HG03135 (cell line): Measurements from ENCODE around the gene ADORA2B.
"Not testable (repeated sequence)": the region's sequence is repeated elsewhere in the genome, so short reads cannot be mapped to it uniquely, and the experiment has no call there.

Experiments used
- ATAC-seq: cut with Tn5 transposase; IDR thresholded peaks from one replicate; pipeline ENCODE4 v1.9.1; 2021; ENCODE audit warnings: mild to moderate bottlenecking, moderate library complexity; ENCODE audit not compliant: unreplicated experiment

ADORA2B gene

GRCh38 chr17:15979013-15979412 lies 34.1 kb downstream of the ADORA2B start:
- not testable (repeated sequence) for ATAC-seq

DNA sequence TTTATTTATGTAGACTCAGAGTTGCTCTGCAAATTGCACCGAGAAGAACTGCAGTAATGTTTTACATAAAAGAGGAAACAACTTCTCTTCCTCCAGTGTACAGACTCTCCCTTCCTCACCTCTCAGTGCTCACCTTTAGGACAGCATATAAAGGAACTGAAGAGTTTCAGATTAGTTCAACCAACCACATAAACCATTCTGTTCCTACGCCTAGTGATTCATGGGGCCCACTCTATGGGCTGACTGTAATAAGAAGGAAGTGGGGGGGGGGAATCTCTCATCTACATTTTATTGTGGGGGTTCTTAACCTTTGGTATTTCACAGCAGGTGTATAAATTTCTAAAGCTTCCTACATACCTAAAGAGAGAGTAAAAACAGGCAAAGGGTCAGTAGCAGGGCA lies 36.3 kb downstream of the ADORA2B start:
- peak; percentile 92 for ATAC-seq

DNA sequence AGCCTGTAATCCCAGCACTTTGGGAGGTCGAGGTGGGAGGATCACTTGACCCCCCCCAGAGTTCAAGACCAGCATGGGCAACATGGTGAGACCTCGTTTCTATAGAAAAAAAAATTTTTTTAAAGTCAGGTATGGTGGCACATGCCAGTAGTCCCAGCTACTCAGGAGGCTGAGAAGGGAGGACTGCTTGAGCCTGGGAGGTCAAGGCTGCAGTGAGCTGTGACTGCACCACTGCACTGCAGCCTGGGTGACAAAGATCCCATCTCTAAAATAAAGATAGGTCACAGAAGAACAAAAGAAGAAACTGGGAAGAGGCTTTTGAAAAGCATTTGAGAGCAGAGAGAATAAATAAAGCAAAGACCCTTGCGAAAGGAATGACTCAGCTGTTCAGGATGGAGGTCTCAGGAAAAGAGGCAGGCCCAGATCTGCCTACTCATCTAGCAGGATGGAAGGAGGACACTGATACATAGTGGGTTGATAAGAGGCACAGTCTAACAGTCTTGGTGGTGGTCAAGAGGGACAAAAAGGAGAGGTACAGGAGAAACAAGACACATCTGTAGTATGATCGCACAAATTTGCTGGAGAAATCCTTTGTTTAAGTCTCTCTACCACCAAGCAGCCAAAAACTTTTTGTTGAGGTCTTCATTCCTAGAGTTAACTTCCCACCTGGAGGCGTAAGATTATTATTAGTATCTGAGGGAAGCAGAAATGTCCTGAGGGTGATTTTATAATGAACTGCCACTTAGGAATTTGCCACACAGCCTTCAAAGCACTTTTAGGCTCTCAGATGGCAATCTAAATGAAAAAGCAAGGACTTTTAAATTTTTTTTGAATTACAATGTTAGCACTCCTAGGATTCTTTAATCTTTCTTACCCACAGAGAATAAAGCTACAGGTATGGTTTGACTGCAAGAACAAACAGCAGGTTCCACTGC lies 37.0 kb downstream of the ADORA2B start:
- no peak for ATAC-seq

DNA sequence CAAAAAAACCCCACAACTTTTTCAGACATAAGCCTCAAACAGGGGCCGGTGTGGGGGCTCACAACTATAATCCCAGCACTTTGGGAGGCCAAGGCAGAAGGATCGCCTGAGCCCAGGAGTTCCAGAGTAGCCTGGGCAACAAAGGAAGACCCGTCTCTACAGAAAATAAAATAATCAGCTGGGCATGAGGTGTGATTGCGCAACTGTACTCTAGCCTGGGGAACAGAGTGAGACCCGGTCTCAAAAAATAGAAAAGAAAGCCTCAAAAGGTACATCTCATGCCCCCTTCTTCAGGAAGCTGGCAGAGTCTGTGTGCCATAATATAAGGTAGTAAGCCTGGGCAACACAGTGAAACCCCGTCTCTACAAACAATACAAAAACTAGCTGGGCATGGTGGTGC lies 51.4 kb downstream of the ADORA2B start:
- ATAC-seq: no peak

DNA sequence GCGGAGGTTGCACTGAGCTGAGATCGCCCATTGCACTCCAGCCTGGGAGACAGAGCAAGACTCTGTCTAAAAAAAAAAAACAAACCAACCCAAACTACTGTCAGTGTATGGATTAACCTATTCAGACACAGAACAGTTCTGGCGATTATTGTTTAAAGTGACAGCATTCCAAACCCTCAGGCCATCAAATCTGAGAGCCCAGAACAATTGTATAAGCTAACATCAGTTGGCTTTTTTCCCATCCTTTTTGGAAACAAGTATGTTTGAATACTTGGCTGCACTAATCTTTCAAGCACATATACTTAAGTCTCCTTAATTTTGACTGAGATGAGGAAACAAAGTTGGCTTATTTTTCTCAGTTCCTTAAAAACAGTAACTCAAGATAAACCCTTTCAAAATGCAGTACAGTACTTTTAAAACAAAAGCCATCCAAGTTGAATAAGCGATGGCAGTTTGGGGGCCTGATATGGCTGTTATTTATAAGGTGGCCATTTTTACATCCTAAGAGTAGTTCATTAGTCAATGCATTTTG lies 53.2 kb downstream of the ADORA2B start:
- ATAC-seq: no peak

DNA sequence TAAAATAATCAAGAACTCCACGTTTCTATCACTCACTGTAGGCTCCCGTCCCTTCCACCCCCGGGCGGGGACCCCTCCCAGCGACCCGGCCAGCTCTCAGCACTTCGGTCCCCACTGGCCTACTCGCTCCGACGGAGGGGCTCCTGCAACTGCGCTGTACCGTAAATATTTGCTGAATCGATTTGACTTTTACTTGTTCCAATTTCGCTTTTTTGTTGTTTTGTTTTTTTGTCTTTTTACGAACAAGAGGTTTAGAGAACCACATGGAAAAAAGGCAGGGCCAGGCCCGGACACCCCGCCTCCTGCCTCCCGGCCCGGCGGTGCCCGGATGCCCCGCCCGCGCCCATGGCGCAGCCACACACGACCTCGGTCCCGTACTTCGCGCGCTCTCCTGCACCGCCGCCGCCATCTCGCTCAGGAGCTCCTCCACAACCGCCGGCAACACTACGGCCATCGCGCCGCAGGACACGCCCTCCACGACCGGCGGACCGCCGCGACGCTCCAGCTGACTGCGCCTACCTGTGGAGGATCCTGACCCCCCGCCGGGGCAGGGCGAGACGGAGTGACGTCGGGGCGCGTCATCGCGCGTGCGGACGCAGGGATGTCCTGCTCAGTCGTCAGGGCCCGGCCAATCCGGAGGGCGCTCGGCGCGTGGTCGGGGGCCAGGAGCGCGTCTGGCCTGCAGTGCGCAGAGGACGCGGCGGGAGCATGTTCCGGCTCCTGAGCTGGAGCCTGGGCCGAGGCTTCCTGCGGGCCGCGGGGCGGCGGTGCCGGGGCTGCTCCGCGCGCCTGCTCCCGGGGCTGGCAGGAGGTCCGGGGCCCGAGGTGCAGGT lies 54.4 kb downstream of the ADORA2B start, which contains the start of the genes TTC19 and ZSWIM7:
Gene TTC19, plus strand, starts transcription at position 684 of the 833 bp plus-strand sequence. Its CDS starts 25 bp downstream, at position 709.
Gene ZSWIM7, minus strand, starts transcription at position 564 of the 833 bp plus-strand sequence. Its CDS starts 110 bp downstream, at position 454.
- peak; percentile 87 for ATAC-seq

- peak; percentile 31 for ATAC-seq
Observed at GRCh38 chr17:15999974-16000827, 55.3 kb downstream of the ADORA2B start.

DNA sequence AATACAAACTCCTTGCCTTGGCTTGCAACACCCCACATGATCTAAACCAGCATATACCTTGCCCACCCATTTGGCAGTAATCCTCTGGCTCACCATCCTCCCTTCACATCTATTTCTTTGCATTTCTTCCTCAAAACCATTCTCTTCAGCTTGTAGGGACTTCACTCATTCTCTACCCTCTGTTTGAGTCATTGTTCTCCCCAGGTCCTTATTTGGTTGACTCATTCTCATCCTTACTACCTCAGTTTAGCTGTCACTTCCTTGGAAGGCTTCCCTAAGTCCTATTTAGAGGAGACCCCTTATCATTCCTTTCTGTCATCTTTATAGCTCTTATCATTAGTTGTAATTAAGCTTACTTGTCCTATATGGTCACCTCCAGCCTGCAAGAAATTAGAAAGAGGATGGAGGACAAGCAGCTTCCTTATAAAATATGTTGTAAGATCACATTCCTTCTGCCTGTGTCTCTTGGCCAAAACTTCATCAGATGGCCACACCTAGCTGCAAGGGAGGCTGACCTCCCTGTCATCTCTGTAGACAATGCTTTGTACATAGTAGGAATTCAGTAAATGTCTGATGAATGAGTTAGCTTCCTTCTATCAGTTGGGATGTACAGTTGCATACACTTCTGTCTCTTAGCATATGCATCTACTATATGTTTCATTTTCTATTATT lies 56.4 kb downstream of the ADORA2B start:
- ATAC-seq: no peak

DNA sequence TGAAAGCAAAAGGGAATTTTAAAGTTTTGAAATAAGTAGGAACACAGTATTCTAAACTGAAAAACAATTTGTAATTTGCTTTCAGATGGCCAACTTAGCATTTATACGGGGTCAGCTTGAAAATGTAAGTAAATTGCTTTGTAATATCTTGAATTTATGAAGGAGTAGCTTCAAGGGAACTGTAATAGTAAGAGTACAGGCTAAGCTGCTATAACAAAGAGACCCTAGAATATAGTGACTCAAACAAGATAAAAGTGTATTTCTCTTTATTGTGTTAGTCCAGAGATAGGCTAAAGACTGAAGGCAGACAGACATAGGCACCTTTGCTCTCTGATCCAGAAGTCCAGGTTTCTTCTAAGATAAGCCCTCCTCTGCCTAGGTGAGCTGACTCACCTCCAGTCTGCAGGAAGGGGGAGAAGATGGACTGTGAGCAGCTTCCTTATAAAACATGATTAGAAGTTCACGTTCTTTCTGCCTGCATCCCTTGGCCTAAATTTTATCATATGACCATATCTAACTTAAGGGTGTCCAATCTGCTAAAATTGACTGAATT lies 57.9 kb downstream of the ADORA2B start:
- ATAC-seq: no peak

DNA sequence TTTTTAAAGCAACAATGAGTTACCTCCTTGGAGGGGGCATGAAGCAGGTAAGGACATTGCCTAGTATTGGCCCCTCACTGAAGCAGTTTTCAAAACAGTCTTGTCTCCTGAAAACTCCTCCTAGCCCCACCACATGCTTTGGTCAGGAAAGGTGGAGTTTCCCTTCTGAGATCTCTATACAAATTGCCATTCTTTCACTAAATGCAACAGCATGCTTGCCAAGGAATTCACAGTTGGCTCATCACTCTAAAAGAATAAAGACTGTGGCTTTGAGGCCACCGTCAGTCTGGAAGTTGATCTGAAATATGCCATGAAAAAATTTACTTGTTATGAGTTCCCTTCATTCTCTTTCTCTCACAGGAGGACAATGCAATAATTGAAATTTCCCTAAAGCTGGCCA lies 58.9 kb downstream of the ADORA2B start:
- no peak for ATAC-seq

DNA sequence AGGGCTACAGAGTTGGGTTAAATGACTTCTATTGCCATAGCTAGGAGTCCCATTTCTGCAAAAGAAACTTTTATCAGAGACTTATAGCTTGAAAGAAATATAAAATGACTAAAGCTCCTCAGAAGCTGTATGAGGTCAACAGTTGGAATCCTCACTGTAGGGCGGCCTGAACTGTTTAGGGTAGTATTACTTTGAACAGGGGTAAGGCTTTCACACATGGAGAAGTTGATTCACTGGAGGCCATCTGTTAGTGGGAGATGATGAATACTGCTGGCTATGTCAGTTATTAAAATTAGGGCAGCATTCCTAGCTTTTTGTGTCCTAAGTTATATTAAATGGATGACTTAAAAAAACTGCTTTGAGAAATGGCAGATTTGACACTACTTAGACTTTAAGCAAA lies 60.7 kb downstream of the ADORA2B start:
- no peak for ATAC-seq

- ATAC-seq: no peak
Observed at GRCh38 chr17:16007439-16007838, 62.5 kb downstream of the ADORA2B start.

- no peak for ATAC-seq
Observed at GRCh38 chr17:16013943-16014407, 69.0 kb downstream of the ADORA2B start.

- ATAC-seq: no peak
Observed at GRCh38 chr17:16019347-16019746, 74.4 kb downstream of the ADORA2B start.

- ATAC-seq: no peak
Observed at GRCh38 chr17:16023881-16024280, 79.0 kb downstream of the ADORA2B start.

DNA sequence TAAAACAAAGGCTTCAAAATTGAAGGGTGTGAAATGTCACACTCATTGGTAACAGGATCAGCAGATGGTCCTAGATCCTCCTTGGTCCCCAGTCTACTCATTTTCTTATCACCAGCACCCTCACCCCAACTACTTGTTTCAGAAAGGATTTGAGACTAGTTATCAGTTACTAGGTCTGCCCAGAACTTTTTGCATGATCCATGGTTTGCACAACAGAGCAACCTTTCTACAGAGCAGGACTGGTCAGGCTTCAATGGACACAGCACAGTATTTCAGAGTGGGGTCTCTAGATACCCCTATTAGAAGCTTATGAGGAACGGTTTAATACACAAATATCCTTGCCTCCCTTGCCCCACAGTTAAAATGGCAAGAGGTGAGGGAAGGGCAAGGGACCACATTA lies 80.3 kb downstream of the ADORA2B start:
- no peak for ATAC-seq
